Activated CD4-positive, alpha-beta T cell treated with anti-CD3 and anti-CD28 coated beads for 24 hours (primary cell): Measurements from ENCODE around the gene EBF3.

ENCODE experiments used
- DNase-seq, 2 donors: peaks; one replicate each; pipeline ENCODE4 v3.0.0-alpha.2; 2020; ENCODE audit warnings: low read depth in 2 of 2

The EBF3 gene

DNA sequence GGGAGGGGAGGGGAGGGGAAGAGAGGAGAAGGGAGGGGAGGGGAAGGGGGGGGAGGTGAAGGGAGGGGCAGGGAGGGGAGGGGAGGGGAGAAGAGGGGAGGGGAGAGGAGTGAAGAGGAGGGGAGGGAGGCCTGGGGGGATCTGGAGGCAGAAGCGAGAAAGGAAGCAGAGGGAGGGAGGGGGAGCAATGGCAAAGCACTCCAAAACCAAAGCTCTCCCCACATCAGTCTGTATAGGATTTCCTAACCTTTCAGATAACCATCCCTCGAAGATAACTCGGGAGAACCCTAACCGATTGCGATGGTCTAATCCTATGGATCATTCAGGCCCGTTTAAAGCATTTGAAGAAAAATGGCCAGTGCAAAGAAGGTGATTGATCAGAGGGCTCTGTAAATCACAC lies 19.0 kb downstream of the EBF3 start:
- DNase-seq: no peak

DNA sequence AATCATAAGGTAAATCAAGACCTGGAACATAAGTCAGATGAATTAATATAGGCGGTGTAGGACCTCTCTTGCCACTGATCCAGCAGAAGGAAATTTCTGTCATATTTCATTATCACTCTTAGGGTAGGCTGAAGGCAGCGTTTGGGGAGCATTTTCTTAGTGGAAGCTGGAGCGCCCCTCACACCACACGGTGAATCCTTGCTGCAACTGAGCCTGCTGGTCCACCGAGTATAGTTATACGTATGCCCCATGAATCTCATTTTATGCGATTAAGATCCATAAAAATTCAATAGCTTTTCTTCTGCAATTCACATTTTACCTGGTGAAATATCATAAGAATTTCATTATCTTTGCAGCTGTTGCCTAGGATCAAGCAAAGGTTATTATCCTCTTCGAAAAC lies 19.6 kb downstream of the EBF3 start:
- DNase-seq: no peak

DNA sequence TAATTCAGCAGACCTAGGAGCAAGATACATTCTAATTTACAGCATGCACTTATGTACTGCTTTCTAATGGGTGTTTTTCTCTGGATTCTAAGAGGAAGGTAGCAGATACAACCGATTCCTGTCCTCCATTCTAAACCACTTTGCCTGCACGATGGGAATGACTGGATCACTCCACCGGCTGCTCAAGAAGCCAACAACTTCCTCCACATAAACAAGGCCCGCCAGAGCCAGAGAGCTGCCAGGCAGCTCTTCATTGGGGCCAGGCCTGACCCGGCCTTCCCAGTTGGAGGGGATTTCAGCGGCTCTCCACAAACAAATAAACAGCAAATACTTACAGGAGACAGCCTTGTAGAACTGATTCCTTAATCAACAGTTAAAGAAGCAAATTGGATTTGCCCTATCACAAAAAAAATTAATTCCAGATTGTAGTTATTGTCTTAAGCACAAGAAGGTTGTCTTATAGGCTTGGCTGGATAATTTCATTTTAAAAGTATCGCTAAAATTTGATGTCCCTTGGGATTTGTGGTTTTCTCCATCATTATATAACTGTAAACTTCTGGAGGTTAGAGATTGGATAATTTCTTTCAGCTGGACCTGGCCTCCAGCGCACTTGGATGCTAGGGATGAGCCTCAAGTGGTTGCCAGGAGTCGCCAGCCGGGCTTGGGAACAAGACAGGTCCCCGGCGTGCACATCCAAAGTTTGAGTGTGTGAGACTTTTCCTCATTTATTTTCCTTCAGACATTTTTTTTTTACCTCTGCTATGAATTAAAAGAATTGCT lies 20.9 kb downstream of the EBF3 start:
- DNase-seq: no peak

DNA sequence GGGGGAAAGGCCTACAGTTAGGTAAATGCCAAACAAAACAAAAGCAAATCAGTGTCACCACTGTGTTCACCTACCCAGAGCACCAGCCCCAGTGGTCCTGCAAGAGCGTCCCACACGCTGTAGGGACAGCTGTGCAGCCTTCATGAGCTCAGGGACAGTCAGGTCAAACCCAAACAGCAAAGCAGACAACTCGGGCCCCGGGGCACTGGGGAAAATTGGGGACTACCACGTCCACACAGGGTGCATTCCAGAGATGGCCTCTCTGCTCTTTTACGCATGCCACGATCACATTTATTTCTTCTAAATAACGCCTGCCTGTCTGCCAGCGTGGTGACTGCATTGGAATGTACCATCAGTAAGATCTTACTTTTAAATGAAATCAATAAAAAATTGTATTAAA lies 21.7 kb downstream of the EBF3 start:
- DNase-seq: no peak

DNA sequence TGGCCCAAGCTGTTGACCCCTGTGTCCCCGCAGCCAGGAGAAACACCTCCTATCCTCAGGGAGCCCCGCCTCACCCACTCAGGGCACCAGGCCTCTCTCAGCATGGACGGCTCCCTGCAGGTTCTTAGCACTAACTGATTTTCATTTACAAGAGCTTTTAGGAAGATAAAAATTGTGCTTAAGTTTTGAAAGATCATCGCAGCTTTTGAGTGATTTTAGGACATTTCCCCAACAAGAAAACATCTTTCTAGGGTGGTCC lies 22.1 kb downstream of the EBF3 start:
- DNase-seq: no peak

DNA sequence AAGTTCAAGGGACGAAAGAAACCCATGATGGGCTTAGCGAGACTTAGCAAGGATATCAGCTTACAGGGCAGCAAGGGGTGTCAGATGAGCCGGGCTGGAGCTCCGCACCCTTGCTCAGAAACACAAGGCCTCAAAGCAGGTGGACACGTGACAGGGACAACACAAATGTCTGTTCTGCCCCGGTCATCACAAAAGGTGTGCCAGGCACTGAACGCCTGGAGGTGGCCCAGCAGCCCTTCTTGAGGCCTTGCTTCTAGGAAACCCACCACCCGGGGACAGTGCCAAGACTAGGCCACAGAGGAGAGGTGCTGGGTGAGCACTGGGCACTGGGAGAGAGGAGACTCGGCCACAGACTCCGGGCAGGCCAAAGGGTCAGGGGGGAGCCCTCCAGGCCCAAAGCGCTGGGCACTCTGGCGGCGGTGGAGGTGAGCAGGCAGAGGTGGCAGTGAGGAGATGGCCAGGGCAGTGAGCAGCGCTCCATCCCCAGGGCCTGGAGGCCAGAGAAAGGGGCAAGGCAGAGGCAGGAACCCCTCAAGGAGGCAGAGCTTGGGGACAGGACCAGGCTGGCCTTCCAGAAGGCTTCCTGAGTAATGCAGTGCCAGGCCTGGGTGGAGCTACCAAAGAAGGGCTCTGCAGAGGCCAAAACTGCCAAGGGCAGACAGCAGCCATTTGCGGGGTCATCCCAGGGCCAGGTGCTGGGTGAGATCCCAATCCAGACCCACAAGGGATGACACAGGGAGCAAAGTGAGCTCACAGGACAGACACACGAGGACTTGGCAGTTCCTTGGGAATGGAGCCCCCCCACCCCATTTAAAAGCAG lies 22.7 kb downstream of the EBF3 start:
- DNase-seq: no peak

DNA sequence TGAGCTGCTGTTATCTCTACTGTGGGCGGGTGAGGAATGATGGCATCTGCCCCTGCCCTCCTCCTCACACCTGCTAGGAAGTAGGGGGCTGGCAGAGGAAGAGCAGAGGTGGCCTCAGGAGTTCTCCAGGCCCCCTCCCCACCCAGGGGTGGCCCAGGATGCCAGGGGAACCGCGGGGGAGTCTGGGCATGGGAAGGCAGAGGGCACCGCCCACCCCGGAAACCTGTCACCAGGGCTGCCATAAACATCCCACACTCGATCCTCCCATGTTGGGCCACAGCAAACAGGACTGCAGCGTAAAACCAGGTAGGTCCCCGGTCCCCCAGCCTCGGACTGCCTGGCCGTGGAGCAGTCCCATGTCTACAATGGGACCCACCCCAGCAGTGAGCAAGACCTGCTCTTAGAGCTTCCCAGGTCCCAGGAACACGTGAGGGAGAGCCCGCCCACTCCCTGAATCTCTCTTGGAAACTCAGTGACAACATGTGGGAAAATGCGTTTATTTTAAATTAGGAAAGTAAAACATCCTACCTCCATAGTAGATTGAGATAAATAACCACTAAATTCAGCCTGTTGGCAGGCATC lies 23.4 kb downstream of the EBF3 start:
- no peak for DNase-seq

DNA sequence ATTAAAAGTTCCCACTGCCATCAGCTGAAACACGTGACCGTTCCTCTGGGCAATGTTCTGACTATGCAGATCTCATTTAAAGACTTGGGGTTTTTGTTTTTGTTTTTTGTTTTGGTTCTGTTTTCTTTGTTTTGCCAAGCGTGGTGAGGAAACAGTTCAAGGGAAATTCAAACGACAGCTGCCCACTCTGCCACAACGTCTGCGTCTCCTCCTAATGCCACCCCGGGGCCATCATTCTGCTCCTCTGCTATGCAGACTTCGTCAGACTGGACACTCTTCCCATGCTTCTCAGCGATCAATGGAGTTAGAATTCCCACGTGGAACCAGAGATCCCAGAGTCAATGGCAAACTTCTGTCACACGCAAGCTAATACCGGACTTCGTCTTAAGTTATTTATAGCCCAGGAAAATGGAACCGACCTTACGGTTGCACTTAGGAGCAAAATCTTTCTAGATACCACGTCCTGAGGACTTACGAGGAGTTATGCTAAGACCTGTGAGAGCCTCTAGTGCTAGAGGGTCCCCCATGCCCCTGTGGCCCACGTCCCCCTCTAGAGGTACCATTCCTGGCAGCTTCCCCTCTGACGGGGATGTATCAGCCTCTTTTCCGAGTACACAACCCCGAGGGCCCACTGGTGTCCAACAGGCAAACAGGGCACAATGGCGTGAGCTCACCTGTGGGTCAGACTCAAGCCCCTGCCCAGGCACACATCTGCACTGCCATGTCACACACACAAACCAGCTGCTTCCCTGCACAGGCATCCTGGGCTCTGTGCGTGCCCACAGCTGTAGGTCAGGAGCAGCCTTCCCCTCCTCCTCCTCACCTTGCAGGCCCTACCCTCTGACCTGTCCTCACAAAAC lies 24.4 kb downstream of the EBF3 start:
- DNase-seq: no peak

DNA sequence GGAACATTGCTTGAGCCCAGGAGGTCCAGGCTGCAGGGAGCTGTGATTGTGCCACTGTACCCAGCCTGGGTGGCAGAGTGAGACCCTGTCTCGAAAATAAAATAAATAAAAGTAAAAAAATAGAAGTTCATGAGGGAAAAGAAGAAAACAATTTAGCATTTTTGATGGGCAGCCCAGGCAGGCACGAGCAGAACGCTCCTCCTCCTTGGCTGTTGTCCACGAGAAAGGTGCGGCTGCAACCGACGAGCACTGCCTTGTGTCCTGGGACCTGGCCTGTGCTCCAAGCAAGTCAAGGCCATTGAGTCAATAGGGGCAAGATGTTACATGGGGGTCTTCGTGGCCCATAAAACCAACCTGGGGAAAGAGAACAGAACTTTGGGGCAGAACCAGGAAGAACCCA lies 25.6 kb downstream of the EBF3 start:
- DNase-seq: no peak

DNA sequence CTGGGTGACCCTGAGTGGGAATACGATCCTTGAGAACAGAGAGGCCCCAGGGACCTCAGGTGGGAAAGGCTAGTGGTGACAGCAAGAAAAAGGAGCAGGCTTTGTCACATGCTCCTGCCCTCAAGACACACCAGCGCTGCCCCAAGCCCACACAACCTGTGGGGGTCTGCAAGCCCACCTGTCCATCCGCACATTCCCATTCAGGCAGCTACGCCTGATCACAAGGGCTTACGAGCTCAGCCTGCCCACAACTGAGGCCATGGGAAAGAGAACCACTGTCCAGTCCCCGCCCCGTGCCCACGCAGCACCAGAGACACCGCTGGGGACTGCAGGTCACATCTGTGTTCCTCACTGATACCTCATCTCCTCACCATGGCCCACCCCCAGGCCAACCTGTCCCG lies 26.7 kb downstream of the EBF3 start:
- DNase-seq: no peak

DNA sequence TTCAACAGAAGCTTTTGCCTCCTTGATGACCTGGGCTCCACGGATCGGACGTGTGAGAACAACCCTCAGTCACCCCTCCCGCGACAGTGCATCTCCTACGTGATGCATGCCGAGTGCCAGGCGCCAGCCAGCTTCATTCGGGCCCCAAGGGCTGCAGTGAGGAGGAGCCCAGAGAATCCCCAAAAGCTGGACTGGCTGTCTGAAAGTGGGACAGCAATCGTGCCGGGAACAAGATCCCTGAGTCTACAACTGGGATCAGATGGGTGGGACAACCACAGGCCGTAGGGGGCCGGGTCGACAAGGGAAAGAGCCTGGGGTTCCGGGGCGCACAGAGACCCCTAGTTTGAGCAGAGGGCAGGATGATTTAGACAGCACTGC lies 27.2 kb downstream of the EBF3 start:
- DNase-seq: no peak

DNA sequence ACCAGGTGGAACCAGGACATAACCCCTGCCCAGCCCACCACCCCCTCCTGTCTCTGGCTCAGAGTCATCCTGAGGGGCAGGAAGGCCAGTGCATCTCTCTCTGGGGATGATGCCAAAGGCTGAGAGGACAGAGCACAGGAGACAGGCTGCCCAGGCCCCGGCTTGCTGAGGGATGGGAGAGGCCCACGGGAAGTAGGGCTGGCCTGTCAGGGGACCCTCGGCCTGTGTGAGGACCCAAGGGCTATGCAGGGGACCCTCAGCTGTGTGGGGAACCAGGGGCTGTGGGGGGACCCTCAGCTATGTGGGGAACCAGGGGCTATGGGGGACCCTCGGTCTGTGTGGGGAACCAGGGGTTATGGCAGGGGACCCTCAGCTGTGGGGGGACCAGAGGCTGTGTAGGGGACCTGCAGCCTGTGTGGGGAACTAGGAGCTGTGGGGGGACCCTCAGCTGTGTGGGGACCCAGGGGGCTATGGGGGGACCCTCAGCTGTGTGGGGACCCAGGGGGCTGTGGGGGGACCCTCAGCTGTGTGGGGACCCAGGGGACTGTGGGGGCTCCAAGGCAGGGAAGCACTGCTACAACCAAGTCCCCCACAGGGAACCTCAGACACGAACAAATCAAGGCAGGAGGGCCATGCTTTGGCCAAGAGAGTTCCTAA lies 27.7 kb downstream of the EBF3 start:
- no peak for DNase-seq

DNA sequence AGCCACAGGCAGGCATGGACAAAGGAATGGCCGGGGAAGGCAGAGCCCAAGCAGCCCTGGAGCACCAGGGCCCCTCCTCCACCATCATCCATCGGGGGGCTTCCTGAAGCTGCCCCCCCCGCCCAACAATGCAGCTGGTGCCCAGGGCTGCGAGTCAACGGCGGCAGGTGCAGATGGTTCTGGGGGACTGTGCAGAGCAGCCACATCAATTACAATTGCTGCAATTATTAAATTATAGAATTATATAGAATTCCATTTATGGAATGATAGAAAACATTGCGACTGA lies 28.3 kb downstream of the EBF3 start:
- no peak for DNase-seq

DNA sequence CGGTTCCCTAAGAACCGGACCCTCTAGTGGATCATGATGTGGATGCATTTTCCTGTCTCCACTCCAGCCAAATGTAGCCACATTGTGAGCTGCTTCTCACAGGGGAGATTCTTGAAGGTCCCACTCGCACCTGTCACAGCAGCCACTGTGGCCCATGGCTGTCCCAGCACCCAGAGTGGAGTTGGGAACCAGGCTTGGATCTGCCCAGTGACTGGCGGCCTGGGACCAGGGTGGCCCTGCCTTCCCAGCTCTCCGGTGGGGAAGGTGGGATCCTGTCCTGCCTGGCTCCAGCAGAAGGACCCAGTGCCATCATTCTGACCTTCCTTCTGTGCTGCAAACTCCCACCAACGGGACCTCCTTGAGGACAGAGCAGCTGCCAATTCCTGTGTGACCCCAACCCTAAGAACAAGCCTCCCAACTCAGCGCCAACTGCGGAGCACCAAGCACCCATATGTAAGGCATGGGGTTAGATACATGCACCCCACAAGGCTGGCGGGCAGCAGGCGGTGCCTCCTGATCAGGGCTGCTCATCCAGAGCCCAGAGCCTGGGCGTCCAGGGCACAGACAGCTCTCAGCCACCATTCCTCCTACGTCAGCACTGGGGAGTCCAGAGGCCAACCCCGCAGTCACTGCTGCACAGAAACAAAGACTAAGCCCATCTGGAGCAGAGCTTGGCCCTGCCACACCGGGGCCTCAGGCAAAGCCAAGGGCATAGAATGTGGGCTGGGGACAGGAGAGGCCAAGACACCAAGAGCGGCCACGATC lies 28.8 kb downstream of the EBF3 start:
- no peak for DNase-seq

DNA sequence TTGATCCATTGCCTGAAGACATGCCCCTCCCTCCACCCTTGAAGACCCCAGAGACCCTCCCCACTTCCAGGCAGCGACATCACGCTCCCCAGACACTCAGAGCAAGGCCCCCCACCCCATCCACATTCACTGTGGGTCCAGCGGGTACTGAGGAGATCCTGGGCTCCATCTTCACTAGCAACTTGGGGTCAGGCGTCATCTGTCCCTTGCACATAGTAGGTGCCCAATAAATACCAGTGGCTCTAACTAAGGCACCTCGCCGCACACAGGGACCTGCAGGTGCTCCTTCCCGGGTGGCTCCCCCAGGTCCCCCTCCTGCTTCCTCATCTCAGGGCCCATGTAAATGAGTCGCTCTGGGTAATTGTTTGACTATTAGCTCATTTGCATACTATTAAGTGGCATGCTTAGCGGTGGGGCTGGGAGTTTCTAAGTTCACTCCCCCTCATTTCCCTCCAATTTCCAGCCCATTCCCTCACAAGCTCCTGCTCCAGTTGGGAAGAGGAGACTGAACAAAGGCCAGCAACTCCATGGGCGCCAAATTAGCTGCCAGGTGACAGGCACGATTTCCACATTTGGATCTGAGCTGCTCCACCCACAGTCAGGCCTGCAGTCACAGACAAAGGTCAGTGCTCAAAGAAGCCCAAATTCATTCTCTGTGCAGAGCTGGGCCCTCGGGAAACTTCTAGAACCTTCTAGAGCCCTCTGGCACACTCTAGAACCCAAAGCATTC lies 29.7 kb downstream of the EBF3 start:
- DNase-seq: no peak

DNA sequence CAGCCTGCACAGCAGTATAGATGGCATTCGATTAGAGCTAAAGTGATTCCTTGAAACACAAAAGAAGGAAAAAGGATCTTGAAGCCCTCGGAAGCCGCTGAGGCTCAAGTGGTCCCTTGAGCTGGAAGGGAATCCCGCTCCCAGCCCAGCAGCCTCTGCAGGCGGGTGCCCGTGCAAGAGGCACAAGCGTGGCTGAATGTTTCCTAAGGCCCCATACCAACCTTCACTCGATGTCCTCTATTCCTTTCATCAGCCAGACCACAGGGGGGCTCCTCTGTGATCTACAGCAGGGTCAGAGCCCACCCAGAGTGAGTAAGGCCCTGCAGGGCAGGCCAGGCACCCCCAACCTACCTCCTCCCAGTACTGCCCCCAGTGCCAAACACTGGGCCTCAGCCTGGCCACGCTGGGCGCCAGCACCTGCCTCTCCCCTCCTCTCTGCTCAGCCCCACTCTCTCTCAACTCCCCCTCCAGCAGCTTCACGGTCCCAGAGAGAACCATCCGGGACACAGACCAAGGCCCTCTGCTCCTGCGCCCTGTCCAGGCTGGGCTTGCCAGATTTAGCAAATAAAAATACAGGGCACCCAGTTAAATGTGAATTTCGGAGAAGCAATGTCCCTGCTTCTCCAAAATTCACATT lies 30.5 kb downstream of the EBF3 start:
- DNase-seq: no peak

DNA sequence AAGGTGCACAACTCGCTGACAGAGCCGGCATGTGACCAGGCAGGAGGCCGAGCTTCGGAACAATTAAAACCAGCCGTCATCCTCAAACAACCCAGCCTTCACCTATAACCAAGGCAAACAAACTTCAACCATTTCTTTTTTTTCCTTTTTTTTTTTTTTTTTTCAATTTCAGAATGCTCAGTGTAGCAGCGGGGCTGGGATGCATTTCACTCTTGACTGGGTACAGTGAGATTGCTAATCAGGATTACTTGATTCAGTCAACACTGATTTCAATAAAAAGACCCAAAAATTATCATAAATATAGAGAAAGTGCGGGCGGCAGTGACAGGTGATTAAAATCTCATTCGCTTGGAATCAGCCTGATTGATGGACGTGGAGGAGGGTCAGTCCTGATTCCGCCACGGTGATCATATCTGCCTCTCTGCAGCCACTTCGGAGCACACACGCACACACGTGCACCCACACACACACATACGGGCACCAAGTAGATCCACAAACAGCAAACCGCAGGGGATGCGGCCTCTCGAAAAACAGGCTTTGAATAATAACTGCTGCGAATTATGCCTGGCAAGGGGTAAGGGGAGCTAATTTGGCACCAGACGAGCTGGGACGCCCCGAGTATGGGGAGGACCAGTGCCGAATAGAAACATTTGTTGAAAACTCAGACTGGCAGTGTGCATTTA lies 31.2 kb downstream of the EBF3 start:
- DNase-seq: no peak

DNA sequence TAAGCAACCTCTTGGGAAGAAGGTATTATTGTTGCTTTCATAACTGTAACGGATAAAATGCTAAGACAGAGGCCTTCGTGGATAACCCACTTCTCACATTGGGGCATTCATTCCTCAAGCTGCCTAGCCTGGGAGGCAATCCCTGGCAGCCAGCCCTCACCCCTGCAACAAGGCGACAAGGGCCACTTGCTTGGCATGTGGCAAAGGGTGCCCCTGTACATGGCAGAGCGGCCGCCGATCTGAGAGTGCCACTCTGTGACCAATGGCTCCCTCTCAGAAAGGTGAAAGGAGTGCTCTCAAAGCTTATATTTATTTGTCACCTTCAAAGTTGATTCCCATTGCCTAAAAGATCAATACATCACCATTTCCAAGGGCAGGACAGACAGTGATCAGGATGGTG lies 31.9 kb downstream of the EBF3 start:
- DNase-seq: no peak
